ENCODE results near the gene ADD3.

DNA sequence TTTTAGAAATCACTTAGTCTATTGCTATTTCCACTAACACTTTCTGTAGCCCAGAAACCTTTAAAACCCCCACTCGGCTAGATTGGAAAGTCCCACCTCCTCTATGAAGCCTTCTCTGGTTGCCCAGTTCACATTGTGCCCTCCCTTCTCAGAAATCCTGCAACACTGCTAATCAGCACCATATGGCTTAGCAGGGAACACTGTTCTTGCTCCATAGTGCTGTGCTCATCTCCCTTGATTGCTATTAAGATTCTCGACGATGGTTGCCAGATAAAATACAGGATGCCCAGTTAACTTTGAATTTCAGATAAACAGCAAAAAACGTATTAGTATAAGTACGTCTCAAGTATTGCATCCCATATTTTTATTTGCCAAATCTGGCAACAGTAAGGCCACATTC, 44.3 kb upstream of the ADD3 start:
- TF ChIP-seq, protein P1, sequence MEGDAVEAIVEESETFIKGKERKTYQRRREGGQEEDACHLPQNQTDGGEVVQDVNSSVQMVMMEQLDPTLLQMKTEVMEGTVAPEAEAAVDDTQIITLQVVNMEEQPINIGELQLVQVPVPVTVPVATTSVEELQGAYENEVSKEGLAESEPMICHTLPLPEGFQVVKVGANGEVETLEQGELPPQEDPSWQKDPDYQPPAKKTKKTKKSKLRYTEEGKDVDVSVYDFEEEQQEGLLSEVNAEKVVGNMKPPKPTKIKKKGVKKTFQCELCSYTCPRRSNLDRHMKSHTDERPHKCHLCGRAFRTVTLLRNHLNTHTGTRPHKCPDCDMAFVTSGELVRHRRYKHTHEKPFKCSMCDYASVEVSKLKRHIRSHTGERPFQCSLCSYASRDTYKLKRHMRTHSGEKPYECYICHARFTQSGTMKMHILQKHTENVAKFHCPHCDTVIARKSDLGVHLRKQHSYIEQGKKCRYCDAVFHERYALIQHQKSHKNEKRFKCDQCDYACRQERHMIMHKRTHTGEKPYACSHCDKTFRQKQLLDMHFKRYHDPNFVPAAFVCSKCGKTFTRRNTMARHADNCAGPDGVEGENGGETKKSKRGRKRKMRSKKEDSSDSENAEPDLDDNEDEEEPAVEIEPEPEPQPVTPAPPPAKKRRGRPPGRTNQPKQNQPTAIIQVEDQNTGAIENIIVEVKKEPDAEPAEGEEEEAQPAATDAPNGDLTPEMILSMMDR (IDR thresholded peaks at IDR 0.05) = no peak
- no peak for TF ChIP-seq POLR2A (IDR thresholded peaks at IDR 0.05)

All from heart left ventricle (tissue), 13 donors.